Measurements from ENCODE around the gene BIRC6. TPM values are rescaled to one million over a fixed set of nuclear protein-coding genes. Genes with fewer than 3 reads are reported as not detected.
A peak's percentile ranks its signal among the peaks of the same experiment; 100 is the strongest.
"Not testable (repeated sequence)": the region's sequence is repeated elsewhere in the genome, so short reads cannot be mapped to it uniquely, and the experiment has no call there.

Gene BIRC6
- total and polyA plus RNA-seq, 4 donors, result 3.6 to 137 (median 61.9) TPM

DNA sequence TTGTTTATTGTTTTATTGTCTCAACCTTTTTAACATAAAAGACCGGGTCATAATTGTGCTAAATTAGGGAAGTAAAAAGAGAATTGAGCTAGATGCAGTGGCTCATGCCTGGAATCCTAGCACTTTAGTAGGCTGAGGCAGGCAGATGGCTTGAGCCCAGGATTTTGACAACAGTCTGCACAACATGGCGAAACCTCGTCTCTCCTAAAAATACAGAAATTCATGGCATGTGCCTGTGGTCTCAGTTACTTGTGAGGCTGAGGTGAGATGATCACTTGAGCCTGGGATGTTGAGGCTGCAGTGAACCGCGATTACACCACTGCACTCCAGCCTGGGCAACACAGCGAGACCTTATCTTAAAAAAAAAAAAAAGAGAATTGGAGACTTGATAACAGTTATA lies 166.9 kb downstream of the BIRC6 start:
- H3K27ac ChIP-seq (ENCODE audit: low read depth in 1 of 2, low read length in 2 of 2), result no peak overlapping the region
- ATAC-seq (ENCODE audit: low FRiP score) (no peak), DNase-seq (no peak)
- no peaks in the 10 kb centered on the region for H3K9me3 ChIP-seq (ENCODE audit: control insufficient read depth, low read length)
- peaks cover 0 to 7% of the 10 kb centered on the region in 2 donors for H3K36me3 ChIP-seq (ENCODE audit: control insufficient read depth in 1 of 2, insufficient read depth in 2 of 2, low read length in 1 of 2)
- H3K4me1 ChIP-seq (ENCODE audit: control insufficient read depth in 1 of 2, insufficient read depth in 2 of 2, low read length in 2 of 2), result no peaks in the 10 kb centered on the region
- H3K4me3 ChIP-seq (ENCODE audit: low read length in 2 of 2), result no peak overlapping the region
- intact Hi-C loops (cut with DNase I), result no loop called here
- no peaks in the 10 kb centered on the region for H3K27me3 ChIP-seq (ENCODE audit: control insufficient read depth in 1 of 2, insufficient read depth in 2 of 2, low read length in 1 of 2)
- 71 to 80% methylated on average over 6 of the region's 6 CpGs for WGBS, 2 donors

DNA sequence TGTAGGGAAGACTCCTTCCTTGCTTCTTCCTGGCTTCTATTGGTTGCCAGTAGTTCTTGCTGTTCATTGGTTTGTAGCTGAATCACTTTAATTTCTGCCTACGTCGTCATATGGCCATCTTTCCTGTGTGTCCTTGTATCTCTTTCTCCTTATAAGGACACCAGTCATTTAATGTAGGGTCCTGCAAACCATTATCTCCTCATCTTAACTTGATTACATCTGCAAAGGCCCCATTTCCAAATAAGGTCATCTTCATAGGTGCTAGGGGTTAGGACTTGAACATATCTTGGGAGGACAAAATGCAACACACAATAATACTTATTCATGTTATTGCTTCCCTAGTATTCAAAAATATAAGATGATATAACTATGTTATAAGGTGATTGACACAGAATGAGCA lies 175.5 kb downstream of the BIRC6 start:
- Histone ChIP-seq H3K27me3 (ENCODE audit: control insufficient read depth in 1 of 2, insufficient read depth in 2 of 2, low read length in 1 of 2) (no peaks in the 10 kb centered on the region), H3K27ac (ENCODE audit: low read depth in 1 of 2, low read length in 2 of 2) (no peak overlapping the region), H3K4me1 (ENCODE audit: control insufficient read depth in 1 of 2, insufficient read depth in 2 of 2, low read length in 2 of 2) (no peaks in the 10 kb centered on the region), H3K9me3 (ENCODE audit: control insufficient read depth, low read length) (no peaks in the 10 kb centered on the region), H3K36me3 (ENCODE audit: control insufficient read depth in 1 of 2, insufficient read depth in 2 of 2, low read length in 1 of 2) (peaks cover 1 to 8% of the 10 kb centered on the region in 2 donors), H3K4me3 (ENCODE audit: low read length in 2 of 2) (no peak overlapping the region)
- 94 to 96% methylated on average over 2 of the region's 2 CpGs for WGBS, 2 donors
- no peak for DNase-seq
- intact Hi-C loops (cut with DNase I), result no loop called here
- ATAC-seq (ENCODE audit: low FRiP score), result no peak

DNA sequence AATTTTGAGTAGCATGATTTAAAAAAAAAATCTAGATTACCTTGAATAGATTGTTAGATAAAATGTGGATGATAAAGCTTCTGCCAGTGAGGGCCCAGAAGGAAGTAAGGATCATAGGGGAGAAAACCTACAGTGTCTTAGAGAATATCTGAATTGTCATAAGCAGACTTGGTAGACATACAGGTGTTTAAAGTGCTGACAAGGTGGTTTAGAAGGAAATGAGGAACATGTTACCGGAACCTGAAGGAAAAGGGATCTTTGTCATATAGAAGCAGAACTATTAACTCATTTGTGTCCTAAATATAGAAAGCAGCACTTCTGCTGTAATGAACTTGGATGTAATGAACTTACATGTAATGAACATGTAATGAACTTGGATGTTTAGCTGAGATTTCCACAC lies 176.1 kb downstream of the BIRC6 start:
- Histone ChIP-seq H3K4me3 (ENCODE audit: low read length in 2 of 2) (no peak overlapping the region), H3K36me3 (ENCODE audit: control insufficient read depth in 1 of 2, insufficient read depth in 2 of 2, low read length in 1 of 2) (peaks cover 1 to 8% of the 10 kb centered on the region in 2 donors), H3K27ac (ENCODE audit: low read depth in 1 of 2, low read length in 2 of 2) (no peak overlapping the region), H3K27me3 (ENCODE audit: control insufficient read depth in 1 of 2, insufficient read depth in 2 of 2, low read length in 1 of 2) (no peaks in the 10 kb centered on the region), H3K9me3 (ENCODE audit: control insufficient read depth, low read length) (no peaks in the 10 kb centered on the region), H3K4me1 (ENCODE audit: control insufficient read depth in 1 of 2, insufficient read depth in 2 of 2, low read length in 2 of 2) (no peaks in the 10 kb centered on the region)
- intact Hi-C loops (cut with DNase I), result no loop called here
- ATAC-seq (ENCODE audit: low FRiP score), result no peak
- 88 to 90% methylated on average over 1 of the region's 1 CpG for WGBS, 2 donors
- no peak for DNase-seq

DNA sequence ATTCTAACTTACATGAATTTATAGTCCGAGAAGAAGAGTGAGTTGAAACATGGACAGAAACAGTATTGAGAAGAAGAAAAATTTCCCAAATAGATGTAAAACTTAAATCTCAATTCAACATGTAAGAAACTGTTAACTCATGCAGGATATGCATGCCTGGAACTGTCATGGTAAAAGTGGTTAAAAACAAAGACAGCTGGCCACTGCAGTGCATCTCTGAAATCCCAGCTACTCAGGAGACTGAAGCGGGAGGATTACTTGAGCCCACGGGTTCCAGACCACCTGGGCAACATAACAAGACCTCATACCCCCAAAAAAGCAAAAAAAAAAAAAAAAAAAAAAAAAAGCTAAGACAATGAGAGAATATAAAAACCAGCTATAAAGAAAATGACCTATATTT lies 178.0 kb downstream of the BIRC6 start:
- no peaks in the 10 kb centered on the region for H3K9me3 ChIP-seq (ENCODE audit: control insufficient read depth, low read length)
- WGBS, 2 donors, result 93 to 94% methylated on average over 3 of the region's 3 CpGs
- ATAC-seq (ENCODE audit: low FRiP score), result no peak
- intact Hi-C loops (cut with DNase I), result no loop called here
- H3K4me3 ChIP-seq (ENCODE audit: low read length in 2 of 2), result no peak overlapping the region
- H3K36me3 ChIP-seq (ENCODE audit: control insufficient read depth in 1 of 2, insufficient read depth in 2 of 2, low read length in 1 of 2), result peaks cover 1 to 8% of the 10 kb centered on the region in 2 donors
- H3K4me1 ChIP-seq (ENCODE audit: control insufficient read depth in 1 of 2, insufficient read depth in 2 of 2, low read length in 2 of 2), result no peaks in the 10 kb centered on the region
- DNase-seq, result no peak
- H3K27me3 ChIP-seq (ENCODE audit: control insufficient read depth in 1 of 2, insufficient read depth in 2 of 2, low read length in 1 of 2), result no peaks in the 10 kb centered on the region
- no peak overlapping the region for H3K27ac ChIP-seq (ENCODE audit: low read depth in 1 of 2, low read length in 2 of 2)

DNA sequence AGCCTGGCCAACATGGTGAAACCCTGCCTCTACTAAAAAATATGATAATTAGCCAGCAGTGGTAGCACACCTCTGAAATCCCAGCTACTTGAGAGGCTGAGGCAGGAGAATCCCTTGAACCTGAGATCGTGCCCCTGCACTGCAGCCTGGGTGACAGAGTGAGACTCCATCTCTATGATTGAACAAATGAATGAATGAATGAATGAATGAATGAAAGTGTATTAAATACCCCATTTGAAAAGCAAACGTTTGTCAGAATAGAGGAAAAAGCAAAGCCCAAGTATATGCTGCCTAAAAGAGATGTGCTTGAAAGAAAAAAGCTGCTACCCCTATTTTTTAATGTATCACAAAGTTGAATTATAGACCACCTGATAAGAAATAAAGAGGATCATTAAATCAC lies 181.9 kb downstream of the BIRC6 start:
- DNase-seq, result no peak
- H3K9me3 ChIP-seq (ENCODE audit: control insufficient read depth, low read length), result no peaks in the 10 kb centered on the region
- WGBS, 2 donors, result 87 to 91% methylated on average over 2 of the region's 2 CpGs
- H3K4me3 ChIP-seq (ENCODE audit: low read length in 2 of 2), result no peak overlapping the region
- ATAC-seq (ENCODE audit: low FRiP score), result no peak
- intact Hi-C loops (cut with DNase I), result no loop called here
- H3K27ac ChIP-seq (ENCODE audit: low read depth in 1 of 2, low read length in 2 of 2), result no peak overlapping the region
- H3K4me1 ChIP-seq (ENCODE audit: control insufficient read depth in 1 of 2, insufficient read depth in 2 of 2, low read length in 2 of 2), result no peaks in the 10 kb centered on the region
- H3K27me3 ChIP-seq (ENCODE audit: control insufficient read depth in 1 of 2, insufficient read depth in 2 of 2, low read length in 1 of 2), result no peaks in the 10 kb centered on the region
- H3K36me3 ChIP-seq (ENCODE audit: control insufficient read depth in 1 of 2, insufficient read depth in 2 of 2, low read length in 1 of 2), result peaks cover 0 to 1% of the 10 kb centered on the region in 2 donors

DNA sequence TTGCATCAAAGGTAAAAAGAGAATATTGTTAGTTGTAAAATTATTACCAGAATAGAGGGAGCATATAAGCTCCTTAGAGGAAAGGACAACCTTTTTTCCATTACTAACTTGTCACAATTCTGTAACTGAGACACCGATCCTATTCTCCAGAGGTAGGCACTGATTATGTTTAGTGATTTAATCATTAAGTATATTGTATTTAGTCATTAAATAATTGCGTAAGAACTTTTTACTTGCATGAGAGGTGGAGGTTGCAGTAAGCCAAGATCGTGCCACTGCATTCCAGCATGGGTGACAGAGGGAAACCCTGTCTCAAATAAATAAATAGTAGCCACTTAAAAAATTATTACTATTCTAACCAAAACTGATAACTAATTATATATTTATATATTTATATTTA lies 195.7 kb downstream of the BIRC6 start:
- H3K9me3 ChIP-seq (ENCODE audit: control insufficient read depth, low read length); H3K4me3 ChIP-seq (ENCODE audit: low read length in 2 of 2); H3K27ac ChIP-seq (ENCODE audit: low read depth in 1 of 2, low read length in 2 of 2); ATAC-seq (ENCODE audit: low FRiP score); DNase-seq; H3K27me3 ChIP-seq (ENCODE audit: control insufficient read depth in 1 of 2, insufficient read depth in 2 of 2, low read length in 1 of 2); H3K36me3 ChIP-seq (ENCODE audit: control insufficient read depth in 1 of 2, insufficient read depth in 2 of 2, low read length in 1 of 2); H3K4me1 ChIP-seq (ENCODE audit: control insufficient read depth in 1 of 2, insufficient read depth in 2 of 2, low read length in 2 of 2): not testable (repeated sequence)
- 84% methylated on average over 3 of the region's 3 CpGs for WGBS, 2 donors
- intact Hi-C loops (cut with DNase I), result loop anchor here (5.0 to 10.0 kb wide), 3 partner anchors 220 to 482 kb away; no protein-coding TSS in a partner anchor

DNA sequence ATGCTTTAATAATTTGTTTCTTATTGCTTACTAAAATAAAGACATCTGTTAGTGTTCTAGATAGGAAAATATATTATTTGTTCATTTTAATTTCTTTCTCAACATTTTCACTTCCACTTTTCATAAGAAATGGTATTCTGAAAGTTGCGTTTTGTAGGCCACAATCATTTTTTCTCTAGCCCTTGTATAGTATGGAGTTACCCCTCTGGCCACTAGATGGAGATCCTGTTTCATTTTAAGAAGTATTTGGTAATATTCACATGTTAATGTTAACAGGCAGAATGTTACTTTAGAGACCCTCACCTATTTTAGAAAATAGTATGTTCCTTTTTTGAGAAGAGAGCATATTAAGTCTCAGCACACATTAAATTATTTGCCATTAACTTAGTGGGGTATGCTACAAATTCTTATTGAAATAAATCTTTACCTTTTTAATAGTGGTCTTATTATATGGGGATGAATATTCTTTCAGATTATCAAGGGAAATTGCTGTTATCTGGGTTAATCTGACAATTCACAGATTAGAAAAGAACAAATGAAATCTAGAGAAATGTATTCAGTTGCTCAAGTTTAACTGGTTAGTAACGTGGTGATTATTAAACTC lies 197.1 kb downstream of the BIRC6 start:
- WGBS, 2 donors, result 39 to 46% methylated on average over 2 of the region's 2 CpGs
- H3K4me1 ChIP-seq (ENCODE audit: control insufficient read depth in 1 of 2, insufficient read depth in 2 of 2, low read length in 2 of 2), result no peaks in the 10 kb centered on the region
- H3K4me3 ChIP-seq (ENCODE audit: low read length in 2 of 2), result no peak overlapping the region
- ATAC-seq (ENCODE audit: low FRiP score) (peak; percentile 76), DNase-seq (no peak)
- intact Hi-C loops (cut with DNase I), result loop anchor here (5.0 to 10.0 kb wide), 3 partner anchors 218 to 481 kb away; no protein-coding TSS in a partner anchor
- no peaks in the 10 kb centered on the region for H3K27me3 ChIP-seq (ENCODE audit: control insufficient read depth in 1 of 2, insufficient read depth in 2 of 2, low read length in 1 of 2)
- H3K36me3 ChIP-seq (ENCODE audit: control insufficient read depth in 1 of 2, insufficient read depth in 2 of 2, low read length in 1 of 2), result no peaks in the 10 kb centered on the region
- no peaks in the 10 kb centered on the region for H3K9me3 ChIP-seq (ENCODE audit: control insufficient read depth, low read length)
- no peak overlapping the region for H3K27ac ChIP-seq (ENCODE audit: low read depth in 1 of 2, low read length in 2 of 2)

DNA sequence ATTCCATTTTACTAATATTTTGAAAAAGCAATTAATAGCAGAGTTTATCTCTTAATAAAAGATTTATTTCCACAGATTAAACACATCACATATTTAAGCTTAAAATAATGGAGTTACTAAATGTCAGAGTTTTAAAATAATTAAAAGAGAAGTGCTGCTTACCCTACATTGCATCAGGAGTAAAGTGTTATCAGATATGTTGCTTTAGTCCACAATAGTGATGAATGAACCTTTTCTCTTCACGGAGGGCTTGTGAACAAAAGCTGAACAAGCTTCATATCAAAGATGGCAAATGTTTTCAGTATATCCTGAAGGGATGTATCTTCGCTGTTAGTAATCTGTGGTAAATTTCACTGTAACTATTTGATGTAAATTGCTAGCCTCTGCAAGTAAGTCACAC lies 201.7 kb downstream of the BIRC6 start:
- DNase-seq, result no peak
- no peak overlapping the region for H3K4me3 ChIP-seq (ENCODE audit: low read length in 2 of 2)
- H3K27ac ChIP-seq (ENCODE audit: low read depth in 1 of 2, low read length in 2 of 2), result no peak overlapping the region
- no peak for ATAC-seq (ENCODE audit: low FRiP score)
- no peaks in the 10 kb centered on the region for H3K4me1 ChIP-seq (ENCODE audit: control insufficient read depth in 1 of 2, insufficient read depth in 2 of 2, low read length in 2 of 2)
- no peaks in the 10 kb centered on the region for H3K9me3 ChIP-seq (ENCODE audit: control insufficient read depth, low read length)
- WGBS, 2 donors, result 80 to 81% methylated on average over 2 of the region's 2 CpGs
- H3K27me3 ChIP-seq (ENCODE audit: control insufficient read depth in 1 of 2, insufficient read depth in 2 of 2, low read length in 1 of 2), result no peaks in the 10 kb centered on the region
- intact Hi-C loops (cut with DNase I), result loop anchor here in 1 of 2 donors (5.0 to 10.0 kb wide), 2 partner anchors 389 to 476 kb away; partner anchors contain the start of gene LTBP1
- no peaks in the 10 kb centered on the region for H3K36me3 ChIP-seq (ENCODE audit: control insufficient read depth in 1 of 2, insufficient read depth in 2 of 2, low read length in 1 of 2)

DNA sequence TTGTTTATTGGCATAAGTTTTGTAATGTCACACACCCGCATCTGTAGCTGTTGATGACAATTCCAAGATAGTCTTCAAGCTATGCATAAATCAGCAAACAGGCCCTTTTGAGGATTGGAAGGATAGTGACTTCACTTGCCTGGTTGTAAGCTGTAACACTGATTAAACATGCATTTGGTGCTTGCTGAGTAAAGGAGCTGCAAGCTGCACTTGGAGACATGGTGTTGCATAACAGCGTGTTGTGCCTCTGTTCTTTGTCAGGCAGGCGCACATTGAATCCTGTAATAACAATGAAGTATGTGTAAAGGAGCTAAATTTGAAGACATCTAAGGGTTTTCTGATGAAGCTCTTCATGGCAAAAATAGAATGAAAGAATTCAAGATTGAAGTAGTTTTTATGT lies 202.3 kb downstream of the BIRC6 start:
- Histone ChIP-seq H3K36me3 (ENCODE audit: control insufficient read depth in 1 of 2, insufficient read depth in 2 of 2, low read length in 1 of 2) (no peaks in the 10 kb centered on the region), H3K9me3 (ENCODE audit: control insufficient read depth, low read length) (no peaks in the 10 kb centered on the region), H3K27me3 (ENCODE audit: control insufficient read depth in 1 of 2, insufficient read depth in 2 of 2, low read length in 1 of 2) (no peaks in the 10 kb centered on the region), H3K4me1 (ENCODE audit: control insufficient read depth in 1 of 2, insufficient read depth in 2 of 2, low read length in 2 of 2) (no peaks in the 10 kb centered on the region), H3K27ac (ENCODE audit: low read depth in 1 of 2, low read length in 2 of 2) (no peak overlapping the region), H3K4me3 (ENCODE audit: low read length in 2 of 2) (no peak overlapping the region)
- no peak for ATAC-seq (ENCODE audit: low FRiP score)
- DNase-seq, result no peak
- WGBS, 2 donors, result 48 to 49% methylated on average over 3 of the region's 3 CpGs
- intact Hi-C loops (cut with DNase I), result loop anchor here in 1 of 2 donors (5.0 to 10.0 kb wide), 2 partner anchors 388 to 476 kb away; partner anchors contain the start of gene LTBP1

Data from aorta (tissue), 5 donors.